ENCODE data around the gene TMEM41B. TPM values are rescaled to one million over a fixed set of nuclear protein-coding genes. Genes with fewer than 3 reads are reported as not detected.
"Not testable (repeated sequence)": the region's sequence is repeated elsewhere in the genome, so short reads cannot be mapped to it uniquely, and the experiment has no call there.

TMEM41B gene
- total and polyA plus RNA-seq, 2 of the 8 experiments (the other 6 are each of a cell fraction or from before 2014, with no cell fraction given) = 24.3 to 50.1 TPM

DNA sequence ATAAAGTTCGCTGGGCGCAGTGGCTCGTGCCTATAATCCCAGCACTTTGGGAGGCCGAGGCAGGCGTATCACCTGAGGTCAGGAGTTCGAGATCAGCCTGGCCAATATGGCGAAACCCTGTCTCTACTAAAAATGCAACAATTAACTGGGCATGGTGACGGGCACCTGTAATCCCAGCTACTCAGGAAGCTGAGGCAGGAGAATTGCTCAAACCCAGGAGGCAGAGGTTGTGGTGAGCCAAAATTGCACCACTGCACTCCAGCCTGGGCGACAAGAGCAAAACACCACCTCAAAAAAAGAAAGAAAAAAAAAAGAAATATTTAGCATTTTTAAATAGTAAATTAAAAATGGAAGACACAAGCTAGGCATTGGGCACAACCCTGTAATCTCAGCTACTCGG is 78.2 kb downstream of the TMEM41B start:
- H3K23me2 ChIP-seq (ENCODE audit: low read depth, low read length); H2AK5ac ChIP-seq (ENCODE audit: low read depth, low read length); H3K14ac ChIP-seq (ENCODE audit: insufficient read length); H3K18ac ChIP-seq (ENCODE audit: extremely low read depth, low read length); H3K27me3 ChIP-seq (replicated peaks in 1 of 4; ENCODE audit: control insufficient read depth in 3 of 4, extremely low read depth in 1 of 4, insufficient read depth in 3 of 4, low read length in 3 of 4); H2BK5ac ChIP-seq (ENCODE audit: low read depth, low read length); H3K36me3 ChIP-seq (ENCODE audit: control insufficient read depth in 2 of 4, insufficient read depth in 4 of 4, low read length in 3 of 4); H2BK12ac ChIP-seq (ENCODE audit: low read depth, low read length); FAIRE-seq; H4K8ac ChIP-seq (ENCODE audit: extremely low read depth, insufficient read depth, low read length); H3K79me1 ChIP-seq (ENCODE audit: low read depth, low read length); H4K91ac ChIP-seq (replicated peaks; ENCODE audit: insufficient read length, low read length); H3K4me1 ChIP-seq (replicated peaks in 1 of 4; ENCODE audit: control insufficient read depth in 3 of 4, insufficient read depth in 4 of 4, low read length in 3 of 4); CTCF ChIA-PET (ENCODE audit: partially characterized antibody); H3K23ac ChIP-seq (ENCODE audit: insufficient read length); H2AFZ ChIP-seq (ENCODE audit: low read length); H3K4me3 ChIP-seq (ENCODE audit: extremely low read depth in 1 of 4, insufficient read depth in 2 of 4, low read depth in 3 of 4, low read length in 4 of 4); H3K27ac ChIP-seq (ENCODE audit: low read depth, low read length); H3K56ac ChIP-seq (replicated peaks; ENCODE audit: insufficient read length, low read depth, low read length); DNase-seq (ENCODE audit: low read depth in 1 of 2, low spot score in 2 of 2); H3K4me2 ChIP-seq (ENCODE audit: insufficient read depth in 1 of 2, low read depth in 2 of 2, low read length in 2 of 2); H3K4ac ChIP-seq (replicated peaks; ENCODE audit: insufficient read length, low read depth, low read length); H2BK15ac ChIP-seq (ENCODE audit: low read length); H2BK120ac ChIP-seq (replicated peaks; ENCODE audit: low read depth, low read length); H2BK20ac ChIP-seq (ENCODE audit: low read length); H4K20me1 ChIP-seq (replicated peaks in 1 of 2; ENCODE audit: control insufficient read depth in 1 of 2, insufficient read depth in 2 of 2, low read length in 2 of 2); H3K9ac ChIP-seq (replicated peaks in 1 of 4; ENCODE audit: extremely low read depth in 1 of 4, low read depth in 3 of 4, low read length in 3 of 4); H4K5ac ChIP-seq (ENCODE audit: insufficient read length, low read depth, low read length): not testable (repeated sequence)
- WGBS, 2 experiments (ENCODE audit: extremely low coverage in 1 of 2, insufficient coverage in 1 of 2, insufficient read length in 1 of 2, insufficient replicate concordance in 2 of 2, low coverage in 1 of 2, low lambda C conversion rate in 2 of 2, missing lambda C conversion rate in 1 of 2) = 97% methylated on average over 9 of the region's 10 CpGs; no CpG with 5 or more reads in 1 of the 2 experiments
- POLR2A ChIA-PET (ENCODE audit: partially characterized antibody) = interaction anchor here (0.7 kb wide), 1 partner anchor 1262 kb away, joined by 3 read pairs; no protein-coding TSS in a partner anchor
- peaks cover under 1 to 59% of the 10 kb centered on the region in 2 experiments; a peak in 3 of 4 replicates for H3K79me2 ChIP-seq (ENCODE audit: control insufficient read depth in 1 of 2, insufficient read depth in 2 of 2, low read length in 2 of 2)
- H3K9me3 ChIP-seq (ENCODE audit: insufficient read depth in 2 of 2, low read depth in 1 of 2, low read length in 1 of 2) = peaks cover 6 to 11% of the 10 kb centered on the region in 2 experiments; a peak in 2 of 4 replicates

All from H1 (cell line).